Esophagus muscularis mucosa (tissue), 4 donors: ENCODE measurements around the gene ERCC6. TPM values are rescaled to one million over a fixed set of nuclear protein-coding genes. Genes with fewer than 3 reads are reported as not detected.

Experiments
- DNase-seq: peaks from one replicate; pipeline ENCODE4 v3.0.0-alpha.2; 2017; ENCODE audit errors: extremely low spot score
- H3K27ac ChIP-seq, 4 donors: fragments of 200-600 bp; sonication (generic); replicated peaks in 1 of 4; 1 replicate in 3 of 4; 2 replicates in 1 of 4; pipeline ENCODE4 v1.5.1; 2016 to 2019; ENCODE audit warnings: mild to moderate bottlenecking in 1 of 4
- H3K27me3 ChIP-seq, 4 donors: fragments of 200-600 bp; sonication (generic); one replicate each; pipeline versions ENCODE4 v1.5.1 to v1.6.0; 2016 to 2019
- H3K36me3 ChIP-seq, 4 donors: fragments of 200-600 bp; sonication (generic); one replicate each; pipeline ENCODE4 v1.5.1; 2016 to 2019
- H3K4me1 ChIP-seq, 4 donors: fragments of 200-600 bp; sonication (generic); one replicate each; pipeline ENCODE4 v1.5.1; 2016 to 2019
- H3K4me3 ChIP-seq, 4 donors: fragments of 200-600 bp; sonication (generic); 1 replicate in 2 of 4; 2 replicates in 2 of 4; pipeline ENCODE4 v1.5.1; 2016 to 2019; ENCODE audit warnings: mild to moderate bottlenecking in 4 of 4, moderate library complexity in 1 of 4
- H3K9me3 ChIP-seq, 4 donors: fragments of 200-600 bp; sonication (generic); 1 replicate in 3 of 4; 2 replicates in 1 of 4; pipeline ENCODE4 v1.5.1; 2016 to 2019
- EP300 ChIP-seq: sonication (generic); formaldehyde crosslinking; IDR thresholded peaks from one replicate; pipeline ENCODE4 v1.6.1; 2017; ENCODE audit warnings: antibody characterized with exemption
- POLR2A ChIP-seq: fragments of 450-650 bp; IDR thresholded peaks from one replicate; pipeline ENCODE4 v1.6.1; 2017; ENCODE audit warnings: antibody characterized with exemption, moderate library complexity, mild to moderate bottlenecking, low read depth
- POLR2AphosphoS5 ChIP-seq, 2 donors: sonication (generic); formaldehyde crosslinking; IDR thresholded peaks; one replicate each; pipeline ENCODE4 v1.6.1; 2017; ENCODE audit warnings: antibody characterized with exemption in 2 of 2
- WGBS: methylation state at CpG from one replicate; pipeline ENCODE4 v1.1.5; 2018; 5-methylcytosine and 5-hydroxymethylcytosine counted together
- intact Hi-C: fragments of 100-400 bp; cut with DNase I; formaldehyde crosslinking; loops from one replicate; pipeline ENCODE4 v1.15.1; 2023
- total RNA-seq, 4 donors: library from RNA; depleted of rRNA; stranded (reverse); fragments of >200 nt; gene quantifications; one replicate each; pipeline versions ENCODE4 v1.1.0 to v1.2.1, GENCODE V29; 2016
- TF ChIP-seq, protein P1 (sequence below), 3 experiments: fragments of 200-600 bp in 2 of 3; fragments of 450-650 bp in 1 of 3; sonication (generic) in 2 of 3; IDR thresholded peaks; one replicate each; pipeline ENCODE4 v1.5.1; 2017 to 2019; ENCODE audit warnings: antibody characterized with exemption in 3 of 3, mild to moderate bottlenecking in 2 of 3, moderate library complexity in 1 of 3

ERCC6 gene
- total RNA-seq, result 10 to 100 TPM in 1 of 4 donors, 1 to 10 TPM in 3; 7.0 to 11.7 (median 9.2) TPM

GRCh38 chr10:49538381-49539319 is at the start of gene ERCC6:
Gene ERCC6 (minus strand): TSS chr10:49539121.
- intact Hi-C loops, result no loop called here
- WGBS, result 4% methylated on average over 32 of the region's 75 CpGs

DNA sequence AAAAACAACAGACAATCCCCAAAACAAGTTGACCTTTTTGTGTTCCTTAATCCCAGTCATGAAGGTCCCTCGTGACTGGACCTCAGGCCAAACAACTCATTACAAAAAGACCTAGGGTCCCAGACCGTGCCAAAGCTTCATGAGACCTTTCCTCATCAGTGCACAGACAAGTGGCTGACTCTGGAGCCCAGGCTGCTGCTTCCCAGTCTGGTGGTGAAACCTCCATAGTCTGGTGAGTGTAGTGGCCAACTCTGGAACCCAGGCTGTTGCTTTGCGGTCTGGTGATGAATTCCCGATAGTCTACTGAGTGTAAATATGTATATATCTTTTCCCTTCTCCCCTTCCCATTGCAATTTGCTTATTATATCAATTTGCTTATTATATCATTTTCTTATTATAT is 49.1 kb upstream of the ERCC6 start:
- H3K4me3 ChIP-seq, result no peak overlapping the region
- H3K27me3 ChIP-seq, result peaks cover 0 to 20% (median 0%) of the 10 kb centered on the region in 4 donors
- WGBS, result 86% methylated on average over 4 of the region's 4 CpGs
- no peak for TF ChIP-seq POLR2A
- TF ChIP-seq, protein P1, sequence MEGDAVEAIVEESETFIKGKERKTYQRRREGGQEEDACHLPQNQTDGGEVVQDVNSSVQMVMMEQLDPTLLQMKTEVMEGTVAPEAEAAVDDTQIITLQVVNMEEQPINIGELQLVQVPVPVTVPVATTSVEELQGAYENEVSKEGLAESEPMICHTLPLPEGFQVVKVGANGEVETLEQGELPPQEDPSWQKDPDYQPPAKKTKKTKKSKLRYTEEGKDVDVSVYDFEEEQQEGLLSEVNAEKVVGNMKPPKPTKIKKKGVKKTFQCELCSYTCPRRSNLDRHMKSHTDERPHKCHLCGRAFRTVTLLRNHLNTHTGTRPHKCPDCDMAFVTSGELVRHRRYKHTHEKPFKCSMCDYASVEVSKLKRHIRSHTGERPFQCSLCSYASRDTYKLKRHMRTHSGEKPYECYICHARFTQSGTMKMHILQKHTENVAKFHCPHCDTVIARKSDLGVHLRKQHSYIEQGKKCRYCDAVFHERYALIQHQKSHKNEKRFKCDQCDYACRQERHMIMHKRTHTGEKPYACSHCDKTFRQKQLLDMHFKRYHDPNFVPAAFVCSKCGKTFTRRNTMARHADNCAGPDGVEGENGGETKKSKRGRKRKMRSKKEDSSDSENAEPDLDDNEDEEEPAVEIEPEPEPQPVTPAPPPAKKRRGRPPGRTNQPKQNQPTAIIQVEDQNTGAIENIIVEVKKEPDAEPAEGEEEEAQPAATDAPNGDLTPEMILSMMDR (IDR thresholded peaks at IDR 0.05), result no peak
- no peak for TF ChIP-seq POLR2AphosphoS5 (IDR thresholded peaks at IDR 0.05)
- no peak for TF ChIP-seq EP300
- no peaks in the 10 kb centered on the region for H3K36me3 ChIP-seq
- intact Hi-C loops, result no loop called here
- H3K9me3 ChIP-seq, result no peaks in the 10 kb centered on the region
- peak; percentile 47 for DNase-seq
- no peaks in the 10 kb centered on the region for H3K4me1 ChIP-seq
- no peak overlapping the region for H3K27ac ChIP-seq

More at GRCh38 chr10:49538381-49539319, at the start of gene ERCC6:
- H3K36me3 ChIP-seq, result peaks cover 0 to 5% (median 0%) of the 10 kb centered on the region in 4 donors
- peaks cover 0 to 14% (median 0%) of the 10 kb centered on the region in 4 donors for H3K27me3 ChIP-seq
- DNase-seq, result peak; percentile 99
- peaks cover 17 to 33% (median 26%) of the 10 kb centered on the region in 4 donors for H3K4me1 ChIP-seq
- peak within 1 kb of the TSS; percentile 80 to 84 (median 82) for H3K4me3 ChIP-seq
- no peaks in the 10 kb centered on the region for H3K9me3 ChIP-seq
- peak; percentile 86 to 92 for TF ChIP-seq POLR2AphosphoS5 (IDR thresholded peaks at IDR 0.05)
- TF ChIP-seq, protein P1 (IDR thresholded peaks at IDR 0.05), result no peak
- H3K27ac ChIP-seq, result peak within 1 kb of the TSS; percentile 85 to 88 (median 88)

DNA sequence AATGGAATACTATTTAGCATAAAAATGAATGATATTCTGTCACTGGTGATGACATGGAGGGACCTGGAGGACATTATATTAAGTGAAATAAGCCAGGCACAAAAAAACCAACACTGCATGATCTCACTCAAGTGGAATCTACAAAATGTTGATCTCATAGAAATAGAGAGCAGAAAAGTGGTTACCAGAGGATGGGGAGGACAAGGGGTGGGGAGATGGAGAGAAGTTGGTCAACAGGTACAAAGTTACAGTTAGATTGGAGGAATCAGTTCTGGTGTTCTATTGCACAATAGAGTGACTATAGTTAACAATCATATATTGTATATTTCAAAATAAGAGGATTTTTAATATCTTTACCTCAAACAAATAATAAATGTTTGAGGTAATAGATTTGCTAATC is 46.5 kb upstream of the ERCC6 start:
- intact Hi-C loops, result no loop called here
- Histone ChIP-seq H3K27ac (no peak overlapping the region), H3K36me3 (no peaks in the 10 kb centered on the region), H3K4me3 (no peak overlapping the region), H3K4me1 (no peaks in the 10 kb centered on the region), H3K9me3 (no peaks in the 10 kb centered on the region), H3K27me3 (peaks cover 0 to 3% (median 0%) of the 10 kb centered on the region in 4 donors)
- TF ChIP-seq, protein P1 (IDR thresholded peaks at IDR 0.05), result no peak
- TF ChIP-seq POLR2AphosphoS5 (IDR thresholded peaks at IDR 0.05), result no peak
- no peak for DNase-seq

DNA sequence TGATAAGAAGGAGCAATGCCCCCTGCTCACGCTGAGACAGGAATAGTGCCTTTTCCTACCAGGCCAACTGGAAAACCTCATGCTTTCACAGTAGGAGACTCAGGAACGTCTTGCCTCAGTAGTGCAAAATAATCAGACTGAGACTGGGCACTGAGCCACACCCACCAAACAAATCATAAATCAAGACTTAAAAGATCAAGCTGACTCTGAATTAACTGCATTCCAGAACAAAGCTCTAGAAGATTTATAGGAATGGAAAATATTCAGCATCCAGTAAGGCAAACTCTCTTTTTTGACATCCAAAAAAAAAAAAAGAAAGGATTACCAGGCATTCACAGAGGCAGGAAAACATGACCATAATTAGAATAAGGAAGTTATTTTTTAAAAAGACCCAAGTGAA is 40.7 kb upstream of the ERCC6 start:
- Histone ChIP-seq H3K27ac (no peak overlapping the region), H3K27me3 (peaks cover 0 to 5% (median 0%) of the 10 kb centered on the region in 4 donors), H3K4me3 (no peak overlapping the region), H3K4me1 (no peaks in the 10 kb centered on the region), H3K9me3 (no peaks in the 10 kb centered on the region), H3K36me3 (no peaks in the 10 kb centered on the region)
- no peak for DNase-seq
- TF ChIP-seq EP300 (no peak), POLR2AphosphoS5 (IDR thresholded peaks at IDR 0.05) (no peak), POLR2A (no peak)
- TF ChIP-seq, protein P1 (IDR thresholded peaks at IDR 0.05), result no peak
- intact Hi-C loops, result no loop called here
- 57% methylated on average over 2 of the region's 2 CpGs for WGBS
